Prostate gland (tissue), 2 donors: Measurements from ENCODE around the gene TNFSF12.

Experiments used
- POLR2A ChIP-seq: fragments of 450-650 bp; IDR thresholded peaks from one replicate; pipeline ENCODE4 v1.6.1; 2016; ENCODE audit warnings: antibody characterized with exemption, mild to moderate bottlenecking
- TF ChIP-seq, protein P1 (sequence below), 4 experiments: fragments of 200-600 bp in 2 of 4; fragments of 450-650 bp in 2 of 4; sonication (generic) in 2 of 4; IDR thresholded peaks; 1 replicate in 3 of 4; 2 replicates in 1 of 4; pipeline ENCODE4 v1.5.1; 2016 to 2019; ENCODE audit warnings: antibody characterized with exemption in 4 of 4, mild to moderate bottlenecking in 2 of 4, moderate library complexity in 2 of 4

DNA sequence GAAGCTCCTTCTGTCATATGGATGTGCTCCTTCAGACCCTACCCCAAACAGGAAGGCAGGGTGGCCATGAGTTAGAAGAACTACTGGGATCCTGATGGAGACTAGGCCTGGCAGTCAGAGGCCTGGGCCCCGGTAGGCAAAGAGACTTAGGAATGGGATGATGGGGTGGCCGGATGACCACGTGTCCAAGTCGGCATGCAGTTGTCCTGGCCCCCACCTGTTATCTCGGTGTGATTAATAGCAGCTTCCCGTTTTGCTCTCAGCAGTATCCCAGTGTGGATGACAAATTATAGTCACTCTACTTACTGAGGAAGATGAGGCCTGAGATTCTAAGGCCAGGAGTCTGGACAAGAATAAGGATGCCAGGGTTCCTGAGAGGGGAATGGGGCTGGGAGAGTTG, 1.5 kb downstream of the TNFSF12 start:
- TF ChIP-seq, protein P1, sequence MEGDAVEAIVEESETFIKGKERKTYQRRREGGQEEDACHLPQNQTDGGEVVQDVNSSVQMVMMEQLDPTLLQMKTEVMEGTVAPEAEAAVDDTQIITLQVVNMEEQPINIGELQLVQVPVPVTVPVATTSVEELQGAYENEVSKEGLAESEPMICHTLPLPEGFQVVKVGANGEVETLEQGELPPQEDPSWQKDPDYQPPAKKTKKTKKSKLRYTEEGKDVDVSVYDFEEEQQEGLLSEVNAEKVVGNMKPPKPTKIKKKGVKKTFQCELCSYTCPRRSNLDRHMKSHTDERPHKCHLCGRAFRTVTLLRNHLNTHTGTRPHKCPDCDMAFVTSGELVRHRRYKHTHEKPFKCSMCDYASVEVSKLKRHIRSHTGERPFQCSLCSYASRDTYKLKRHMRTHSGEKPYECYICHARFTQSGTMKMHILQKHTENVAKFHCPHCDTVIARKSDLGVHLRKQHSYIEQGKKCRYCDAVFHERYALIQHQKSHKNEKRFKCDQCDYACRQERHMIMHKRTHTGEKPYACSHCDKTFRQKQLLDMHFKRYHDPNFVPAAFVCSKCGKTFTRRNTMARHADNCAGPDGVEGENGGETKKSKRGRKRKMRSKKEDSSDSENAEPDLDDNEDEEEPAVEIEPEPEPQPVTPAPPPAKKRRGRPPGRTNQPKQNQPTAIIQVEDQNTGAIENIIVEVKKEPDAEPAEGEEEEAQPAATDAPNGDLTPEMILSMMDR (IDR thresholded peaks at IDR 0.05), result no peak
- no peak for TF ChIP-seq POLR2A
